Osteocyte (in vitro differentiated cells): ENCODE data around the gene EFNB3. TPM values are rescaled to one million over a fixed set of nuclear protein-coding genes. Genes with fewer than 3 reads are reported as not detected.

ENCODE experiments used
- DNase-seq: peaks from one replicate; pipeline ENCODE4 v3.0.0; 2021; ENCODE audit warnings: mixed read lengths; ENCODE audit not compliant: unreplicated experiment; ENCODE audit errors: extremely low spot score
- H3K27ac Mint-ChIP-seq: one replicate; pipeline ENCODE4 v1.8.0; 2021; ENCODE audit warnings: mild to moderate bottlenecking, mixed read lengths; ENCODE audit not compliant: unreplicated experiment
- H3K27me3 Mint-ChIP-seq: one replicate; pipeline ENCODE4 v1.8.0; 2021; ENCODE audit warnings: mixed read lengths; ENCODE audit not compliant: unreplicated experiment
- H3K36me3 Mint-ChIP-seq: one replicate; pipeline ENCODE4 v1.8.0; 2021; ENCODE audit warnings: mixed read lengths; ENCODE audit not compliant: unreplicated experiment
- H3K4me1 Mint-ChIP-seq: one replicate; pipeline ENCODE4 v1.8.0; 2021; ENCODE audit warnings: mixed read lengths; ENCODE audit not compliant: unreplicated experiment
- H3K4me3 Mint-ChIP-seq: one replicate; pipeline ENCODE4 v1.8.0; 2021; ENCODE audit warnings: mild to moderate bottlenecking, moderate library complexity, mixed read lengths; ENCODE audit not compliant: unreplicated experiment
- H3K9me3 Mint-ChIP-seq: one replicate; pipeline ENCODE4 v1.8.0; 2021; ENCODE audit warnings: mixed read lengths; ENCODE audit not compliant: unreplicated experiment
- CTCF ChIP-seq: fragments of 200-600 bp; sonication (generic); IDR thresholded peaks from 2 replicates; pipeline ENCODE4 v1.5.0; 2021; ENCODE audit warnings: antibody characterized with exemption, mild to moderate bottlenecking, moderate library complexity
- total RNA-seq: library from RNA; stranded (reverse); gene quantifications from 2 replicates; pipeline ENCODE4 v1.2.1, GENCODE V29; 2021

The EFNB3 gene
- total RNA-seq, 1 donor from 2014 or later = 12.7 TPM

GRCh38 chr17:7737601-7738000 lies 32.6 kb downstream of the EFNB3 start:
- no peaks in the 10 kb centered on the region for H3K9me3 Mint-ChIP-seq
- no peak overlapping the region for H3K27ac Mint-ChIP-seq
- TF ChIP-seq CTCF = no peak
- no peaks in the 10 kb centered on the region for H3K4me1 Mint-ChIP-seq
- no peaks in the 10 kb centered on the region for H3K36me3 Mint-ChIP-seq
- peaks cover 56% of the 10 kb centered on the region for H3K27me3 Mint-ChIP-seq
- DNase-seq = no peak
- H3K4me3 Mint-ChIP-seq = no peak overlapping the region

GRCh38 chr17:7739746-7740145 lies 34.7 kb downstream of the EFNB3 start:
- Mint-ChIP-seq H3K9me3 (no peaks in the 10 kb centered on the region), H3K4me1 (no peaks in the 10 kb centered on the region), H3K4me3 (no peak overlapping the region), H3K36me3 (no peaks in the 10 kb centered on the region), H3K27me3 (peaks cover 37% of the 10 kb centered on the region), H3K27ac (no peak overlapping the region)
- no peak for TF ChIP-seq CTCF
- DNase-seq = no peak

GRCh38 chr17:7740481-7741001 lies 35.5 kb downstream of the EFNB3 start:
- peaks cover 3% of the 10 kb centered on the region for H3K4me1 Mint-ChIP-seq
- H3K36me3 Mint-ChIP-seq = no peaks in the 10 kb centered on the region
- no peaks in the 10 kb centered on the region for H3K9me3 Mint-ChIP-seq
- peaks cover 37% of the 10 kb centered on the region for H3K27me3 Mint-ChIP-seq
- no peak for TF ChIP-seq CTCF
- DNase-seq = no peak
- H3K4me3 Mint-ChIP-seq = no peak overlapping the region
- H3K27ac Mint-ChIP-seq = no peak overlapping the region

GRCh38 chr17:7742729-7743128 lies 37.7 kb downstream of the EFNB3 start:
- peaks cover 19% of the 10 kb centered on the region for H3K4me1 Mint-ChIP-seq
- peaks cover 22% of the 10 kb centered on the region for H3K27me3 Mint-ChIP-seq
- TF ChIP-seq CTCF = no peak
- DNase-seq = no peak
- H3K9me3 Mint-ChIP-seq = no peaks in the 10 kb centered on the region
- H3K36me3 Mint-ChIP-seq = no peaks in the 10 kb centered on the region
- H3K4me3 Mint-ChIP-seq = no peak overlapping the region
- H3K27ac Mint-ChIP-seq = no peak overlapping the region

GRCh38 chr17:7744416-7744815 lies 39.4 kb downstream of the EFNB3 start:
- H3K4me1 Mint-ChIP-seq = peaks cover 26% of the 10 kb centered on the region
- H3K36me3 Mint-ChIP-seq = no peaks in the 10 kb centered on the region
- H3K27ac Mint-ChIP-seq = no peak overlapping the region
- no peaks in the 10 kb centered on the region for H3K9me3 Mint-ChIP-seq
- no peak for DNase-seq
- H3K27me3 Mint-ChIP-seq = peaks cover 12% of the 10 kb centered on the region
- H3K4me3 Mint-ChIP-seq = no peak overlapping the region
- TF ChIP-seq CTCF = no peak
